Transverse colon (tissue), 4 donors: ENCODE data around the gene SLC35F1. TPM values are rescaled to one million over a fixed set of nuclear protein-coding genes. Genes with fewer than 3 reads are reported as not detected.

Source experiments
- DNase-seq: peaks from one replicate; pipeline ENCODE4 v3.0.0-alpha.2; 2019
- H3K27ac ChIP-seq, 4 donors: fragments of 200-600 bp; sonication (generic); 2 replicates each; pipeline ENCODE4 v1.5.1; 2016 to 2018; ENCODE audit warnings: inconsistent platforms in 4 of 4
- H3K27me3 ChIP-seq: fragments of 200-600 bp; sonication (generic); 2 replicates; pipeline ENCODE4 v1.5.1; 2017; ENCODE audit warnings: inconsistent platforms
- H3K36me3 ChIP-seq, 4 donors: fragments of 200-600 bp; sonication (generic); 2 replicates each; pipeline ENCODE4 v1.5.1; 2017 to 2019; ENCODE audit warnings: inconsistent platforms in 4 of 4
- H3K4me1 ChIP-seq, 4 donors: fragments of 200-600 bp; sonication (generic); 2 replicates each; pipeline ENCODE4 v1.5.1; 2017 to 2020; ENCODE audit warnings: inconsistent platforms in 4 of 4
- H3K4me3 ChIP-seq, 4 donors: fragments of 200-600 bp; sonication (generic); 1 replicate in 1 of 4; 2 replicates in 3 of 4; pipeline versions ENCODE4 v1.5.1 to v1.6.1; 2017 to 2019; ENCODE audit warnings: inconsistent platforms in 4 of 4
- H3K9me3 ChIP-seq, 2 donors: fragments of 200-600 bp; sonication (generic); 2 replicates each; pipeline ENCODE4 v1.5.1; 2017 to 2019; ENCODE audit warnings: inconsistent platforms in 2 of 2
- EP300 ChIP-seq: sonication (generic); formaldehyde crosslinking; IDR thresholded peaks from one replicate; pipeline ENCODE4 v1.6.1; 2017; ENCODE audit warnings: antibody characterized with exemption, low read depth
- POLR2A ChIP-seq: fragments of 450-650 bp; IDR thresholded peaks from one replicate; pipeline ENCODE4 v1.6.1; 2016; ENCODE audit warnings: antibody characterized with exemption, mild to moderate bottlenecking, moderate library complexity
- POLR2AphosphoS5 ChIP-seq, 3 donors: sonication (generic); formaldehyde crosslinking; IDR thresholded peaks; one replicate each; pipeline ENCODE4 v1.6.1; 2016; ENCODE audit warnings: antibody characterized with exemption in 3 of 3
- WGBS, 2 donors: methylation state at CpG; one replicate each; pipeline ENCODE4 v1.1.5; 2018; ENCODE audit warnings: low coverage in 1 of 2; 5-methylcytosine and 5-hydroxymethylcytosine counted together
- in situ Hi-C, 4 donors: fragments of 200-750 bp; cut with MboI; loops; one replicate each; pipeline versions ENCODE4 v1.15.0 to v1.15.1; 2017; ENCODE audit warnings: low sequenced_read_pairs in 3 of 4, low pct_ligation_motif_present in 1 of 4, low pct_unique_long_range_greater_than_20kb in 1 of 4
- intact Hi-C: fragments of 100-400 bp; cut with DNase I; formaldehyde crosslinking; loops from one replicate; pipeline ENCODE4 v1.15.1; 2023; ENCODE audit warnings: low total_unique reads
- total RNA-seq, 4 donors: library from RNA; depleted of rRNA; stranded (reverse); fragments of >200 nt; gene quantifications; one replicate each; pipeline ENCODE4 v1.1.0, GENCODE V29; 2016
- TF ChIP-seq, protein P1 (sequence below), 5 experiments: fragments of 200-600 bp in 3 of 5; fragments of 450-650 bp in 2 of 5; sonication (generic) in 3 of 5; IDR thresholded peaks; 1 replicate in 2 of 5; 2 replicates in 3 of 5; pipeline ENCODE4 v1.5.1; 2016 to 2017; ENCODE audit warnings: antibody characterized with exemption in 5 of 5, inconsistent platforms in 3 of 5, mild to moderate bottlenecking in 2 of 5, moderate library complexity in 1 of 5

Gene SLC35F1
- total RNA-seq, 4 donors from 2014 or later = 0.37 to 1.1 (median 0.71) TPM

DNA sequence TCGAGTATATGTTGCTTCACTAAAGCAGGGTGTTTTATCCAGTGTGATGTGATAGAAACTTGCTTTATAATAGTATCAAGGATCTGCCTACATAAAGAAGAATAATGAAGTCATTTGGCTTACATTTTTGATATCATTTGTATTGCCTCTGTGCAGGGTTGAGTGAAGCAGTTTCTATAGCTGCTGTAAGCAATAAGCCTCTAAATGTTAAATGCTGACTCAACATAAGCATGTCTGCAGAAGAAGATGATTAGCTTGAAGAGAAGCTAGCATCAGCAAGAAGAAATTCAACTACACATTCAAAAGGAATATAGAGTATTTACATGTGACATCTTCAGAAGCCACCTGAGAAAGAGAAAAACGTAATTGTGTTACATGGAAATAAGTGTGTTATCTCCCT lies 17.6 kb downstream of the SLC35F1 start:
- in situ Hi-C loops (no loop called here), intact Hi-C loops (no loop called here)
- no peaks in the 10 kb centered on the region for H3K4me1 ChIP-seq
- H3K27ac ChIP-seq = no peak overlapping the region
- TF ChIP-seq POLR2A (no peak), EP300 (no peak), POLR2AphosphoS5 (IDR thresholded peaks at IDR 0.05) (no peak)
- TF ChIP-seq, protein P1, sequence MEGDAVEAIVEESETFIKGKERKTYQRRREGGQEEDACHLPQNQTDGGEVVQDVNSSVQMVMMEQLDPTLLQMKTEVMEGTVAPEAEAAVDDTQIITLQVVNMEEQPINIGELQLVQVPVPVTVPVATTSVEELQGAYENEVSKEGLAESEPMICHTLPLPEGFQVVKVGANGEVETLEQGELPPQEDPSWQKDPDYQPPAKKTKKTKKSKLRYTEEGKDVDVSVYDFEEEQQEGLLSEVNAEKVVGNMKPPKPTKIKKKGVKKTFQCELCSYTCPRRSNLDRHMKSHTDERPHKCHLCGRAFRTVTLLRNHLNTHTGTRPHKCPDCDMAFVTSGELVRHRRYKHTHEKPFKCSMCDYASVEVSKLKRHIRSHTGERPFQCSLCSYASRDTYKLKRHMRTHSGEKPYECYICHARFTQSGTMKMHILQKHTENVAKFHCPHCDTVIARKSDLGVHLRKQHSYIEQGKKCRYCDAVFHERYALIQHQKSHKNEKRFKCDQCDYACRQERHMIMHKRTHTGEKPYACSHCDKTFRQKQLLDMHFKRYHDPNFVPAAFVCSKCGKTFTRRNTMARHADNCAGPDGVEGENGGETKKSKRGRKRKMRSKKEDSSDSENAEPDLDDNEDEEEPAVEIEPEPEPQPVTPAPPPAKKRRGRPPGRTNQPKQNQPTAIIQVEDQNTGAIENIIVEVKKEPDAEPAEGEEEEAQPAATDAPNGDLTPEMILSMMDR (IDR thresholded peaks at IDR 0.05) = no peak
- H3K4me3 ChIP-seq = no peak overlapping the region
- DNase-seq = no peak
- H3K27me3 ChIP-seq = peaks cover 9% of the 10 kb centered on the region
- WGBS, 2 donors = 67 to 69% methylated on average over 2 of the region's 2 CpGs
- H3K36me3 ChIP-seq = no peaks in the 10 kb centered on the region
- peaks cover 0 to 6% of the 10 kb centered on the region in 2 donors for H3K9me3 ChIP-seq

DNA sequence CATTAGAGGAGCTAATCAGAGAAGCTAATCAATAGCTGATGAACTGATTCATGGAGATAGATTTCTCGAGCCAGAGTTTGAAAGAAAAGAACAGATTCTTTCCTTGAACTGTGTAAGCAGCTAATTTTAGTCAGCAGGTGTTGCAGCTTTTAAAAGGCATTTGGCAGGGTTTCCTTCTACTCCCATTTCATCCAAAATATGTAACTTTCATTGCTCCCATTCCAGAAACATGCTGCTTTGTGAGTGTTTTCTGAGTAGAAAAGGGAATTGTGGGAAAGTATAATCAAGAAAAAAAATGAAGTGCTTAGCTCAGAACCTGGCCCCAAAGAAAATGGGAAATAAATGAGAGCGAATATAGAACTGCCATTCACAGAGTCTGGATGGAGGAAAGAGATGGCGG lies 20.8 kb downstream of the SLC35F1 start:
- in situ Hi-C loops = no loop called here
- Histone ChIP-seq H3K4me1 (no peaks in the 10 kb centered on the region), H3K27ac (no peak overlapping the region)

DNA sequence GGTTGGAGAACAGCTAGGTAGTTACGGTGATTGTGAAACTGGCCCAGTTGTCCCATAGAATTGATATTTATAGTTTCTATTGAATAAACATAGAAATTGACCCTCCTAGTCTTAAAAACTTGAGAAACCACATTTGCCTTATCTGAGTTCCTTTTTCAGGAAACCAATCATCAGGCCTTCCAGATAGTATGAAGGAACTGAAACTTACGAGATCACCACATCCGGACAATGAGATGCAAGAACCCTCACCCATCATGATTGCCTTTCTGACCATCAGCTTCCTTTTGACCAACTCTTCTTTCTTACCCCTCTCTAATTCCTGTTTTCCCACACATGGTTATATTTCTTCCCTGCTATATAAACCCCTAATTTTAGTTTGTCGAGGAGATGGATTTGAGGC lies 21.8 kb downstream of the SLC35F1 start:
- WGBS, 2 donors = 68 to 87% methylated on average over 4 of the region's 4 CpGs
- H3K9me3 ChIP-seq = peaks cover 0 to 6% of the 10 kb centered on the region in 2 donors
- no peaks in the 10 kb centered on the region for H3K27me3 ChIP-seq
- H3K4me1 ChIP-seq = no peaks in the 10 kb centered on the region
- TF ChIP-seq EP300 (no peak), POLR2AphosphoS5 (IDR thresholded peaks at IDR 0.05) (no peak), POLR2A (no peak)
- TF ChIP-seq, protein P1 (IDR thresholded peaks at IDR 0.05) = no peak
- in situ Hi-C loops = no loop called here
- H3K36me3 ChIP-seq = no peaks in the 10 kb centered on the region
- no peak for DNase-seq
- H3K4me3 ChIP-seq = no peak overlapping the region
- intact Hi-C loops = no loop called here
- H3K27ac ChIP-seq = no peak overlapping the region

More for the DNA sequence above, 20.8 kb downstream of the SLC35F1 start:
- 78 to 86% methylated on average over 2 to 3 of the region's 3 CpGs for WGBS, 2 donors
- peaks cover 0 to 6% of the 10 kb centered on the region in 2 donors for H3K9me3 ChIP-seq
- no peak overlapping the region for H3K4me3 ChIP-seq
- intact Hi-C loops = no loop called here
- H3K27me3 ChIP-seq = no peaks in the 10 kb centered on the region
- TF ChIP-seq EP300 (no peak), POLR2A (no peak), POLR2AphosphoS5 (IDR thresholded peaks at IDR 0.05) (no peak)
- TF ChIP-seq, protein P1 (IDR thresholded peaks at IDR 0.05) = no peak
- H3K36me3 ChIP-seq = no peaks in the 10 kb centered on the region
- DNase-seq = no peak

DNA sequence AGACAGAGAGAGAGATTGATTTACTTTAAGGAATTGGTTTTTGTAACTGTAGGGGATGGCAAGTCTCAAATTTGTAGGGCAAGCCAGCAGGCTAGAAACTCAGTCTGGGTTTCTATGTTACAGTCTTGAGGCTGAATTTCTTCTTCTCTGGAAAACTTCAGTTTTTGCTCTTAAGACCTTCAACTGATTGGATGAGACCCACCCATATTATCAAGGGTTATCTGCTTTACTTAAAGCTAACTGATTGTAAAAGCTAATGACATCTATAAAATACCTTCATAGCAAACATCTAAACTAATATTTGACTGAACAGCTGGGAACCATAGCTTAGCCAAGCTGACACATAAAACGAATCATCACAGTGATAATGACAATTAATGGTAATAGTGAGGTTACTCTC lies 22.4 kb downstream of the SLC35F1 start:
- Histone ChIP-seq H3K36me3 (no peaks in the 10 kb centered on the region), H3K27me3 (no peaks in the 10 kb centered on the region), H3K9me3 (peaks cover 0 to 6% of the 10 kb centered on the region in 2 donors), H3K27ac (no peak overlapping the region), H3K4me3 (no peak overlapping the region), H3K4me1 (no peaks in the 10 kb centered on the region)
- intact Hi-C loops = no loop called here
- TF ChIP-seq POLR2AphosphoS5 (IDR thresholded peaks at IDR 0.05) = no peak
- TF ChIP-seq EP300 = no peak
- TF ChIP-seq POLR2A = no peak
- TF ChIP-seq, protein P1 (IDR thresholded peaks at IDR 0.05) = no peak
- 33 to 56% methylated on average over 1 of the region's 1 CpG for WGBS, 2 donors
- no peak for DNase-seq
- in situ Hi-C loops = no loop called here
